HepG2 (cell line): ENCODE measurements around the gene TSPAN9. TPM values are rescaled to one million over a fixed set of nuclear protein-coding genes. Genes with fewer than 3 reads are reported as not detected.

Experiments used
- ATAC-seq: fragments of 200-7000 bp; cut with Tn5 transposase; 3 replicates; pipeline ENCODE4 v1.9.1; 2020; ENCODE audit warnings: mild to moderate bottlenecking, moderate library complexity
- BruUV-seq: library from RNA; stranded (reverse); fragments of 400-500 nt; replicated peaks from 2 replicates; lab custom pipeline; 2021; lab: Mats Ljungman, UMichigan
- CTCF ChIA-PET: fragments of 300-600 bp; formaldehyde crosslinking; extraction: SDS; loops from one replicate; lab custom pipeline; 2021; ENCODE audit warnings: low total read pairs, inconsistent platforms, low intra/inter-chr PET ratio; lab: Yijun Ruan, JAX
- POLR2A ChIA-PET: fragments of 350-600 bp; sonication (Branson Sonifier 250); formaldehyde crosslinking; loops from one replicate; lab custom pipeline; 2020; ENCODE audit warnings: antibody characterized with exemption, inconsistent platforms; lab: Yijun Ruan, JAX
- DNase-seq: peaks from one replicate; pipeline ENCODE4 v3.0.0-alpha.2; 2015; ENCODE audit warnings: low spot score
- FAIRE-seq: peaks from 3 replicates; lab custom pipeline; 2011; peaks lifted over from hg19 to GRCh38; lab: Jason Lieb, UNC
- H2AFZ ChIP-seq: one replicate; pipeline ENCODE4 v1.6.1; 2011; ENCODE audit warnings: low read length, inconsistent platforms
- H3K27ac ChIP-seq: fragments of 300-600 bp; 3 replicates; pipeline ENCODE4 v1.8.0; 2011; ENCODE audit warnings: mixed run types, mild to moderate bottlenecking, mixed read lengths, low read length, inconsistent platforms; ENCODE audit not compliant: insufficient read depth; ENCODE audit errors: extremely low read length
- H3K27me3 ChIP-seq, 2 experiments: fragments of 200-600 bp in 1 of 2; 2 replicates in 1 of 2; 3 replicates in 1 of 2; pipeline versions ENCODE4 v1.6.0 to v1.8.0; 2011; ENCODE audit warnings: low read length in 2 of 2, mild to moderate bottlenecking in 2 of 2, moderate library complexity in 2 of 2, inconsistent platforms in 1 of 2; ENCODE audit not compliant: insufficient read depth in 2 of 2, control insufficient read depth in 1 of 2
- H3K36me3 ChIP-seq, 2 experiments: fragments of 200-600 bp in 1 of 2; replicated peaks in 1 of 2; 2 replicates in 1 of 2; 3 replicates in 1 of 2; pipeline versions ENCODE4 v1.5.1 to v1.8.0; 2011; ENCODE audit warnings: low read length in 2 of 2, inconsistent platforms in 1 of 2; ENCODE audit not compliant: insufficient read depth in 2 of 2, control insufficient read depth in 1 of 2
- H3K4me1 ChIP-seq: 2 replicates; pipeline ENCODE4 v1.5.1; 2012; ENCODE audit warnings: low read length, inconsistent platforms; ENCODE audit not compliant: insufficient read depth
- H3K4me2 ChIP-seq: 2 replicates; pipeline ENCODE4 v1.6.0; 2011; ENCODE audit warnings: low read depth, low read length, inconsistent platforms
- H3K4me3 ChIP-seq, 3 experiments: fragments of 200-600 bp in 1 of 3; sonication (generic), shearing (Covaris generic) in 1 of 3; replicated peaks in 1 of 3; 2 replicates each; pipeline ENCODE4 v1.5.1; 2011 to 2016; ENCODE audit warnings: low read length in 3 of 3, inconsistent platforms in 2 of 3, low read depth in 2 of 3, mild to moderate bottlenecking in 2 of 3, control low read depth in 1 of 3, mixed read lengths in 1 of 3; ENCODE audit not compliant: insufficient read depth in 1 of 3
- H3K79me2 ChIP-seq: one replicate; pipeline ENCODE4 v1.6.1; 2011; ENCODE audit warnings: low read length, inconsistent platforms; ENCODE audit not compliant: insufficient read depth
- H3K9ac ChIP-seq: 2 replicates; pipeline ENCODE4 v1.6.0; 2011; ENCODE audit warnings: mild to moderate bottlenecking, low read depth, low read length, inconsistent platforms; ENCODE audit not compliant: insufficient read depth
- H3K9me3 ChIP-seq: 2 replicates; pipeline ENCODE4 v1.5.1; 2012; ENCODE audit warnings: mild to moderate bottlenecking, low read length
- H4K20me1 ChIP-seq: 2 replicates; pipeline ENCODE4 v1.6.0; 2011; ENCODE audit warnings: inconsistent platforms, mild to moderate bottlenecking, low read length, moderate library complexity; ENCODE audit not compliant: insufficient read depth
- FLYWCH1 ChIP-seq: sonication (generic); formaldehyde crosslinking; IDR thresholded peaks from 2 replicates; pipeline ENCODE4 v1.8.1; 2023; ENCODE audit warnings: mild to moderate bottlenecking, missing genetic modification reagents
- RBAK ChIP-seq: sonication (generic); formaldehyde crosslinking; IDR thresholded peaks from 2 replicates; pipeline ENCODE4 v1.5.1; 2020; ENCODE audit warnings: mild to moderate bottlenecking, missing genetic modification reagents
- REL ChIP-seq: sonication (generic); formaldehyde crosslinking; conservative IDR thresholded peaks from 2 replicates; pipeline ENCODE4 v1.8.0; 2022; ENCODE audit warnings: mild to moderate bottlenecking, missing genetic modification reagents, moderate library complexity
- SMYD3 ChIP-seq: sonication (generic); formaldehyde crosslinking; IDR thresholded peaks from 2 replicates; pipeline ENCODE4 v1.8.1; 2023; ENCODE audit warnings: mild to moderate bottlenecking, missing genetic modification reagents
- ZBTB42 ChIP-seq: sonication (generic); formaldehyde crosslinking; IDR thresholded peaks from 2 replicates; pipeline ENCODE4 v1.5.0; 2020; ENCODE audit warnings: mild to moderate bottlenecking, missing genetic modification reagents
- ZNF232 ChIP-seq: sonication (generic); formaldehyde crosslinking; IDR thresholded peaks from 2 replicates; pipeline ENCODE4 v1.4.0; 2020; ENCODE audit warnings: missing genetic modification reagents, borderline replicate concordance
- ZNF615 ChIP-seq: sonication (generic); formaldehyde crosslinking; IDR thresholded peaks from 2 replicates; pipeline ENCODE4 v1.5.0; 2020; ENCODE audit warnings: mild to moderate bottlenecking, missing genetic modification reagents, borderline replicate concordance
- ZNF782 ChIP-seq: sonication (generic); formaldehyde crosslinking; IDR thresholded peaks from 2 replicates; pipeline ENCODE4 v1.4.0; 2020; ENCODE audit warnings: missing genetic modification reagents, mild to moderate bottlenecking, borderline replicate concordance
- WGBS: methylation state at CpG from one replicate; pipeline ENCODE4 v1.1.6; 2017; ENCODE audit warnings: low lambda C conversion rate; 5-methylcytosine and 5-hydroxymethylcytosine counted together
- in situ Hi-C: cut with HindIII; loops from 2 replicates; pipeline ENCODE4 v1.10.0; 2017; ENCODE audit warnings: low pct_unique_long_range_greater_than_20kb; ENCODE audit not compliant: extremely low pct_ligation_motif_present
- intact Hi-C: fragments of 100-400 bp; cut with micrococcal nuclease; formaldehyde crosslinking; loops from one replicate; pipeline ENCODE4 v1.10.0; 2022; ENCODE audit not compliant: unreplicated experiment
- polyA plus RNA-seq, 8 experiments: library from polyadenylated mRNA; depleted of rRNA in 3 of 8; stranded (reverse) in 7 of 8; unstranded in 1 of 8; fragments of >200 nt; fragmentation: Illumina TruSeq in 4 of 8; extraction: Trizol in 4 of 8; gene quantifications; 2 replicates each; pipeline versions ENCODE4 v1.2.1 to v1.2.3, GENCODE V29; 2011 to 2016; ENCODE audit warnings: low read depth in 4 of 8, missing spikeins in 1 of 8, mixed read lengths in 1 of 8; ENCODE audit not compliant: insufficient read depth in 1 of 8
- total RNA-seq, 5 experiments: library from RNA; depleted of rRNA; stranded (reverse); fragments of >200 nt; fragmentation: Illumina TruSeq; extraction: Trizol; gene quantifications; 2 replicates each; pipeline ENCODE4 v1.2.3, GENCODE V29; 2016; ENCODE audit warnings: low read depth in 1 of 5
- TF ChIP-seq, protein P1 (sequence below), 2 experiments: sonication (generic) in 1 of 2; formaldehyde crosslinking in 1 of 2; IDR thresholded peaks; 2 replicates each; pipeline versions ENCODE4 v1.4.0 to v1.6.1; 2018 to 2020; ENCODE audit warnings: missing genetic modification reagents in 2 of 2, borderline replicate concordance in 1 of 2, low read depth in 1 of 2, mild to moderate bottlenecking in 1 of 2, missing biosample characterization in 1 of 2
- TF ChIP-seq, protein P2 (sequence below): sonication (generic); formaldehyde crosslinking; IDR thresholded peaks from 2 replicates; pipeline ENCODE4 v1.8.1; 2023; ENCODE audit warnings: missing genetic modification reagents, inconsistent platforms, borderline replicate concordance
- TF ChIP-seq, protein P3 (sequence below): sonication (generic); formaldehyde crosslinking; IDR thresholded peaks from 2 replicates; pipeline ENCODE4 v1.8.0; 2022; ENCODE audit warnings: mild to moderate bottlenecking, missing genetic modification reagents, borderline replicate concordance
- TF ChIP-seq, protein P4 (sequence below): fragments of 450-650 bp; IDR thresholded peaks from 2 replicates; pipeline ENCODE4 v1.6.1; 2016
- TF ChIP-seq, protein P5 (sequence below): sonication (generic); formaldehyde crosslinking; IDR thresholded peaks from 2 replicates; pipeline ENCODE4 v1.5.1; 2020; ENCODE audit warnings: mild to moderate bottlenecking, missing genetic modification reagents, borderline replicate concordance

The TSPAN9 gene
- total and polyA plus RNA-seq, 2 of the 13 experiments (the other 11 are each of a cell fraction or from before 2014, with no cell fraction given): 18.1 to 42.3 TPM

DNA sequence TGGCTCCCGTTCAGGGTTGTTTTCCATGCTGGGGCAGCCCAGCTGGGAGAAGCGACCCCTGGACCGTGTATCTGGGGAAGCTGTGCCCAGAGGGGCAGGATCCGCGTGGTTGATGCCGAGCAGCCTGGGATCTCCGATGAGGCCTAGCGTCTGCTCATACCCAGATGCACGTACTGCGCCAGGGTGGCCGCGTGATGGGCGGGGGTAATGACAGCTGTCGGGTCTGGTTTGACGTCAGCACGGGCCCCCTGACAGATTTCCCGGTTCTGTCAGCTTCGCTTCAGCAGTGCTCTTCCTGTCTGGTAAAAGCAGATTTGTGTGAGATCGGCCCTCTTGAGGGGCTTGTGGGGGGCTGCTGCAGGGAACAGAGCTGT, 147.3 kb downstream of the TSPAN9 start:
- no peak for FAIRE-seq
- intact Hi-C loops: no loop called here
- TF ChIP-seq RBAK: no peak
- TF ChIP-seq, protein P1, sequence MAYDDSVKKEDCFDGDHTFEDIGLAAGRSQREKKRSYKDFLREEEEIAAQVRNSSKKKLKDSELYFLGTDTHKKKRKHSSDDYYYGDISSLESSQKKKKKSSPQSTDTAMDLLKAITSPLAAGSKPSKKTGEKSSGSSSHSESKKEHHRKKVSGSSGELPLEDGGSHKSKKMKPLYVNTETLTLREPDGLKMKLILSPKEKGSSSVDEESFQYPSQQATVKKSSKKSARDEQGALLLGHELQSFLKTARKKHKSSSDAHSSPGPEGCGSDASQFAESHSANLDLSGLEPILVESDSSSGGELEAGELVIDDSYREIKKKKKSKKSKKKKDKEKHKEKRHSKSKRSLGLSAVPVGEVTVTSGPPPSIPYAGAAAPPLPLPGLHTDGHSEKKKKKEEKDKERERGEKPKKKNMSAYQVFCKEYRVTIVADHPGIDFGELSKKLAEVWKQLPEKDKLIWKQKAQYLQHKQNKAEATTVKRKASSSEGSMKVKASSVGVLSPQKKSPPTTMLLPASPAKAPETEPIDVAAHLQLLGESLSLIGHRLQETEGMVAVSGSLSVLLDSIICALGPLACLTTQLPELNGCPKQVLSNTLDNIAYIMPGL (CRISPR knock-in tag; IDR thresholded peaks at IDR 0.05; ENCODE audit: borderline replicate concordance in 1 of 2, low read depth in 1 of 2): no peak
- no peak for TF ChIP-seq REL (CRISPR knock-in tag)
- TF ChIP-seq SMYD3 (CRISPR knock-in tag): no peak
- TF ChIP-seq ZNF615 (CRISPR knock-in tag): no peak
- TF ChIP-seq, protein P2, sequence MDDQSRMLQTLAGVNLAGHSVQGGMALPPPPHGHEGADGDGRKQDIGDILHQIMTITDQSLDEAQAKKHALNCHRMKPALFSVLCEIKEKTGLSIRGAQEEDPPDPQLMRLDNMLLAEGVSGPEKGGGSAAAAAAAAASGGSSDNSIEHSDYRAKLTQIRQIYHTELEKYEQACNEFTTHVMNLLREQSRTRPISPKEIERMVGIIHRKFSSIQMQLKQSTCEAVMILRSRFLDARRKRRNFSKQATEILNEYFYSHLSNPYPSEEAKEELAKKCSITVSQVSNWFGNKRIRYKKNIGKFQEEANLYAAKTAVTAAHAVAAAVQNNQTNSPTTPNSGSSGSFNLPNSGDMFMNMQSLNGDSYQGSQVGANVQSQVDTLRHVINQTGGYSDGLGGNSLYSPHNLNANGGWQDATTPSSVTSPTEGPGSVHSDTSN (CRISPR knock-in tag): no peak
- TF ChIP-seq FLYWCH1 (CRISPR knock-in tag): no peak
- no peak for TF ChIP-seq ZBTB42 (CRISPR knock-in tag)
- TF ChIP-seq ZNF232 (CRISPR knock-in tag): no peak
- TF ChIP-seq, protein P3, sequence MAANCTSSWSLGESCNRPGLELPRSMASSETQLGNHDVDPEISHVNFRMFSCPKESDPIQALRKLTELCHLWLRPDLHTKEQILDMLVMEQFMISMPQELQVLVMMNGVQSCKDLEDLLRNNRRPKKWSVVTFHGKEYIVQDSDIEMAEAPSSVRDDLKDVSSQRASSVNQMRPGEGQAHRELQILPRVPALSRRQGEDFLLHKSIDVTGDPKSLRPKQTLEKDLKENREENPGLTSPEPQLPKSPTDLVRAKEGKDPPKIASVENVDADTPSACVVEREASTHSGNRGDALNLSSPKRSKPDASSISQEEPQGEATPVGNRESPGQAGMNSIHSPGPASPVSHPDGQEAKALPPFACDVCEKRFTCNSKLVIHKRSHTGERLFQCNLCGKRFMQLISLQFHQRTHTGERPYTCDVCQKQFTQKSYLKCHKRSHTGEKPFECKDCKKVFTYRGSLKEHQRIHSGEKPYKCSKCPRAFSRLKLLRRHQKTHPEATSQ: no peak
- no peak for TF ChIP-seq ZNF782
- TF ChIP-seq, protein P4, sequence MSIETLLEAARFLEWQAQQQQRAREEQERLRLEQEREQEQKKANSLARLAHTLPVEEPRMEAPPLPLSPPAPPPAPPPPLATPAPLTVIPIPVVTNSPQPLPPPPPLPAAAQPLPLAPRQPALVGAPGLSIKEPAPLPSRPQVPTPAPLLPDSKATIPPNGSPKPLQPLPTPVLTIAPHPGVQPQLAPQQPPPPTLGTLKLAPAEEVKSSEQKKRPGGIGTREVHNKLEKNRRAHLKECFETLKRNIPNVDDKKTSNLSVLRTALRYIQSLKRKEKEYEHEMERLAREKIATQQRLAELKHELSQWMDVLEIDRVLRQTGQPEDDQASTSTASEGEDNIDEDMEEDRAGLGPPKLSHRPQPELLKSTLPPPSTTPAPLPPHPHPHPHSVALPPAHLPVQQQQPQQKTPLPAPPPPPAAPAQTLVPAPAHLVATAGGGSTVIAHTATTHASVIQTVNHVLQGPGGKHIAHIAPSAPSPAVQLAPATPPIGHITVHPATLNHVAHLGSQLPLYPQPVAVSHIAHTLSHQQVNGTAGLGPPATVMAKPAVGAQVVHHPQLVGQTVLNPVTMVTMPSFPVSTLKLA: no peak
- TF ChIP-seq, protein P5, sequence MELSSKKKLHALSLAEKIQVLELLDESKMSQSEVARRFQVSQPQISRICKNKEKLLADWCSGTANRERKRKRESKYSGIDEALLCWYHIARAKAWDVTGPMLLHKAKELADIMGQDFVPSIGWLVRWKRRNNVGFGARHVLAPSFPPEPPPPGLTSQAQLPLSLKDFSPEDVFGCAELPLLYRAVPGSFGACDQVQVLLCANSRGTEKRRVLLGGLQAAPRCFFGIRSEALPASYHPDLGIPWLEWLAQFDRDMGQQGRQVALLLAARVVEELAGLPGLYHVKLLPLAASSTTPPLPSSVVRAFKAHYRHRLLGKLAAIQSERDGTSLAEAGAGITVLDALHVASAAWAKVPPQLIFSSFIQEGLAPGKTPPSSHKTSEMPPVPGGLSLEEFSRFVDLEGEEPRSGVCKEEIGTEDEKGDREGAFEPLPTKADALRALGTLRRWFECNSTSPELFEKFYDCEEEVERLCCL (CRISPR knock-in tag): no peak

More for the DNA sequence above, 147.3 kb downstream of the TSPAN9 start:
- in situ Hi-C loops: no loop called here
- BruUV-seq: no TSS peak
- peaks cover 0 to 1% of the 10 kb centered on the region in 2 experiments; a peak in 1 of 5 replicates for H3K36me3 ChIP-seq
- H3K4me3 ChIP-seq: no peak overlapping the region
- H3K4me2 ChIP-seq: no peak overlapping the region
- POLR2A ChIA-PET: no interaction called here
- DNase-seq (no peak), ATAC-seq (no peak)
- no peaks in the 10 kb centered on the region for H3K9me3 ChIP-seq
- no peak overlapping the region for H3K9ac ChIP-seq
- CTCF ChIA-PET: no interaction called here
- no peak overlapping the region for H3K27ac ChIP-seq
- no peaks in the 10 kb centered on the region for H3K27me3 ChIP-seq
- no peaks in the 10 kb centered on the region for H3K4me1 ChIP-seq
- 100% methylated on average over 1 of the region's 19 CpGs for WGBS
- H2AFZ ChIP-seq: no peak overlapping the region
- no peaks in the 10 kb centered on the region for H3K79me2 ChIP-seq
- no peaks in the 10 kb centered on the region; the same call in 1 of the 2 replicates for H4K20me1 ChIP-seq
